Small intestine (tissue), 7 donors: ENCODE measurements around the gene AP4M1. TPM values are rescaled to one million over a fixed set of nuclear protein-coding genes. Genes with fewer than 3 reads are reported as not detected.

Experiments used
- DNase-seq, 2 donors: peaks; one replicate each; pipeline versions ENCODE4 v3.0.0 to v3.0.0-alpha.2; 2013
- FAIRE-seq: peaks from 2 replicates; lab custom pipeline; 2012; peaks lifted over from hg19 to GRCh38; lab: Jason Lieb, UNC
- H3K27ac ChIP-seq, 3 donors: one replicate each; pipeline ENCODE4 v1.5.1; 2013; ENCODE audit warnings: low read length in 2 of 3, mild to moderate bottlenecking in 2 of 3, control low read depth in 1 of 3, inconsistent platforms in 1 of 3, low read depth in 1 of 3, moderate library complexity in 1 of 3
- H3K27me3 ChIP-seq, 3 donors: one replicate each; pipeline ENCODE4 v1.6.1; 2013; ENCODE audit warnings: low read length in 3 of 3, inconsistent platforms in 1 of 3; ENCODE audit not compliant: control insufficient read depth in 3 of 3, insufficient read depth in 3 of 3
- H3K36me3 ChIP-seq, 3 donors: one replicate each; pipeline ENCODE4 v1.6.1; 2013; ENCODE audit warnings: low read length in 3 of 3, inconsistent platforms in 1 of 3, low read depth in 1 of 3, mild to moderate bottlenecking in 1 of 3, moderate library complexity in 1 of 3; ENCODE audit not compliant: control insufficient read depth in 3 of 3, insufficient read depth in 2 of 3
- H3K4me1 ChIP-seq, 3 donors: one replicate each; pipeline ENCODE4 v1.6.1; 2013; ENCODE audit warnings: low read length in 2 of 3, inconsistent platforms in 1 of 3, low read depth in 1 of 3, mild to moderate bottlenecking in 1 of 3, moderate library complexity in 1 of 3; ENCODE audit not compliant: control insufficient read depth in 3 of 3, insufficient read depth in 2 of 3
- H3K4me3 ChIP-seq, 3 donors: one replicate each; pipeline ENCODE4 v1.5.1; 2013; ENCODE audit warnings: low read length in 3 of 3, control low read depth in 1 of 3, inconsistent platforms in 1 of 3, low read depth in 1 of 3, mild to moderate bottlenecking in 1 of 3, moderate library complexity in 1 of 3
- H3K9me3 ChIP-seq, 2 donors: one replicate each; pipeline ENCODE4 v1.6.1; 2013; ENCODE audit warnings: low read depth in 1 of 2, low read length in 1 of 2; ENCODE audit not compliant: control insufficient read depth in 2 of 2, insufficient read depth in 1 of 2
- WGBS, 3 donors: extraction: QIAGEN DNeasy Blood & Tissue Kit; methylation state at CpG; one replicate each; pipeline ENCODE4 v1.1.7; 2013; 5-methylcytosine and 5-hydroxymethylcytosine counted together
- polyA plus RNA-seq, 4 donors: library from polyadenylated mRNA; stranded (reverse) in 3 of 4; unstranded in 1 of 4; fragments of 200-250 nt in 3 of 4; fragments of 120-200 nt in 1 of 4; gene quantifications; one replicate each; pipeline versions ENCODE4 v1.2.1 to v1.2.3, GENCODE V29; 2013
- donor health status: healthy with polysubstance abuse.
- donor health status: control.
- donor health status: control.
- donor health status: Bipolar disorder and iron deficiency.
- donor health status: healthy.

Gene AP4M1
- polyA plus RNA-seq, 4 donors: 14.9 to 20.6 (median 17.2) TPM

DNA sequence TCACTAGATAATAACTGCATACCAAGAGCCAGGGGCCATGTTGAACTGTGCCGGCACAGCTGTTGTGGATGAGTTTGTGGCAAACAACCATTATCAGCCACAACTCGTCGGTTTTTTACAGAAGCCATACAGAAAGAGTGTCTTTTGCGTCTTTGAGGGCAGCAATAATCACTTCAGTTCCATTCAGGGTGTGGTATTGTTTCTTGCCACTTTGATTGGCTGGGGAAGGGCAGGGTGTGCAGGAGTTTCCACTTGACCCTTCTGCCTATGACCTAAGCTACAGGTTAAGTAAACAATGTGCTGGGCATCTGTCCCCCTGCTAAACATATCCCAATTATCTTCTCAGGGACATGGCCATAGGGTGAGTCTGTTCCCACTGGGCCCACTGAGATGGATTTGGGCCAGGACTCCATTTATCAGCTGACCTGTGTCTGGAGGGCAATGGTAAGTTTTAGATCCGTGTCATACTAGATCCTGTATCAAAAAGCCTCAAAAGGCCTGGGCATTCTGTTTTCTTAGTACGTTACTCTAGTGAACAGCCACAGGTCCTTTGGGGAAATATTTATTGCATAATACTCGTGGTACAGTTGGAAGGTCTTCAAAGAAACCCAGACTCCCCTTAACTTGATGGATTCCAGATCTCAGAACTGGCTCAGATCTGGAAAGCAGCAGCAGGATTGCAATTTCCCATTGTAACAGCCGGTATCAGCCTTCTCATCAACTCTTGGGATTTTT lies 35.8 kb upstream of the AP4M1 start:
- Histone ChIP-seq H3K4me1 (no peaks in the 10 kb centered on the region), H3K36me3 (peaks cover 2 to 71% (median 12%) of the 10 kb centered on the region in 3 donors), H3K27ac (peak overlapping the region in 2 of 3 donors; percentile 11 to 19), H3K9me3 (peaks cover 0 to 17% of the 10 kb centered on the region in 2 donors), H3K27me3 (no peaks in the 10 kb centered on the region), H3K4me3 (no peak overlapping the region)
- FAIRE-seq: no peak
- WGBS, 3 donors: 53 to 82% (median 80%) methylated on average over 8 of the region's 8 CpGs
- DNase-seq: no peak

DNA sequence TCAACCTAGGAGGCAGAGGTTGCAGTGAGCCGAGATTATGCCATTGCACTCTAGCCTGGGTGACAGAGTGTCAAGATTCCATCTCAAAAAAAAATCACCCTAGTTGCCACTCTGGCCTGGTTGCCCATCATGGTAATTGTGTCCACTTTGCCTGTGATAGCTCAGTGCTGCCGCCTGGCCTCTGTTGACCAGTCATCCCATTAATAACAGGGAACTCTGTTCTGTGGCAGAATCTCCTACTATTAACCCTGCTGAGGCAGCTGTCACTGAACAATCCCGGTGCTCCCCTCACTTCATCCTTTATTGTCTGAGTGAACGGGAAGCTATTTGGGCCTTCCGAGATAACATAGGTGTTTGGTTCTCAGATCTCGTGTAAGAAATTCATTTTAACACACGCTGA lies 34.5 kb upstream of the AP4M1 start:
- H3K4me1 ChIP-seq: no peaks in the 10 kb centered on the region
- peaks cover 14 to 73% (median 26%) of the 10 kb centered on the region in 3 donors for H3K36me3 ChIP-seq
- no peak overlapping the region for H3K4me3 ChIP-seq
- H3K9me3 ChIP-seq: peaks cover 2 to 31% of the 10 kb centered on the region in 2 donors
- H3K27ac ChIP-seq: no peak overlapping the region
- DNase-seq: no peak
- FAIRE-seq: no peak
- no peaks in the 10 kb centered on the region for H3K27me3 ChIP-seq
- 89 to 94% (median 91%) methylated on average over 7 of the region's 7 CpGs for WGBS, 3 donors

DNA sequence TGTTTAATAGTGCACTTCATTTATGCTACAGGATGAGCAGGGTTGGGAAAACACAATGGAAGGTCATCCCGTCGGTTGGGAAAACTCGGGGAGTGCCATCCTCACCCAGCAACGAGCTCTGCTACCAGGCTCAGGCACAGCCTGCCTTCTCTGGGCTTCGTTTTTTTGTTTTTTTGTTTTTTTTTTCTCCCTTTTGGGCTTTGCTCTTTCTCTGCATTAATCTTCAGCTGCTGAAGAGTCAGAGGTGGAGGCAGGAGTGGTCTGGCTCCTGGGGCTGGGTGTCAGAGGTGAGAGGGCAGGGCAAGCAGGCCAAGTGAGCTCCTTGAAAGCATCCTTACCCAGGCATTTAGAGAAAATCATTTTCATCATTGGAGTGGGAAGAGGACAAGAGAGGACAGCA lies 31.5 kb upstream of the AP4M1 start:
- FAIRE-seq (no peak), DNase-seq (no peak)
- H3K4me3 ChIP-seq: no peak overlapping the region
- H3K27me3 ChIP-seq: peaks cover 0 to 2% (median 0%) of the 10 kb centered on the region in 3 donors
- WGBS, 3 donors: 95 to 97% (median 96%) methylated on average over 5 of the region's 5 CpGs
- H3K27ac ChIP-seq: no peak overlapping the region
- H3K4me1 ChIP-seq: no peaks in the 10 kb centered on the region
- H3K9me3 ChIP-seq: peaks cover 2 to 57% of the 10 kb centered on the region in 2 donors
- peaks cover 34 to 79% (median 49%) of the 10 kb centered on the region in 3 donors for H3K36me3 ChIP-seq

DNA sequence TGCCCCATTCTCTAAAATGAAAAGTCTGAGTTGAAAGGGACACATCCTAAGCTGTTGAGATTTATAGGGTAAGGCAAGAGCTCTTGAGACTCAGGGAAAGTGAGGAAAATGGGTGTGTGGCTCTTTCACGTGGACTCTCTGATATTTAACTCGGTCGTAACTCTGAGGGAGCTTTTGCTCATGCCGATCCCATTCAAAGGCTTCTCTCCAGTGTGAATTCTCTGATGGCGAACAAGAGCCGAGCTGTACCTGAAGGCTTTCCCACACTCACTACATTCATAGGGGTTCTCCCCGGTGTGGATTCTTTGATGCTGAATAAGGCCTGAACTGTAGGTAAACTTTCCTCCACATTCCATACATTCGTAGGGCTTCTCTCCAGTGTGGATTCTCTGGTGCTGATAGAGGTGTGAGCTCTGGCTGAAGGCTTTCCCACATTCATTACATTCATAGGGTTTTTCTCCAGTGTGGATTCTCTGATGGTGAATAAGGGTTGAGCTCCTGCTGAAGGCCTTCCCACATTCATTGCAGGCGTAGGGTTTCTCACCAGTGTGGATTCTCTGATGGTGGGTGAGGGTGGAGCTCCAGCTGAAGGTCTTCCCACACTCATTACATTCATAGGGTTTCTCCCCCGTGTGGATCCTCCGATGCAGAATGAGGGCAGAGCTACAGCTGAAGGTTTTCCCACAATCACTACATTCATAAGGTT lies 30.3 kb upstream of the AP4M1 start:
- DNase-seq: no peak
- Histone ChIP-seq H3K27ac (no peak overlapping the region), H3K36me3 (peaks cover 36 to 82% (median 56%) of the 10 kb centered on the region in 3 donors), H3K4me3 (no peak overlapping the region), H3K4me1 (no peaks in the 10 kb centered on the region), H3K27me3 (peaks cover 0 to 2% (median 0%) of the 10 kb centered on the region in 3 donors), H3K9me3 (peaks cover 2 to 64% of the 10 kb centered on the region in 2 donors)
- no peak for FAIRE-seq
- 98 to 99% (median 98%) methylated on average over 11 of the region's 11 CpGs for WGBS, 3 donors

DNA sequence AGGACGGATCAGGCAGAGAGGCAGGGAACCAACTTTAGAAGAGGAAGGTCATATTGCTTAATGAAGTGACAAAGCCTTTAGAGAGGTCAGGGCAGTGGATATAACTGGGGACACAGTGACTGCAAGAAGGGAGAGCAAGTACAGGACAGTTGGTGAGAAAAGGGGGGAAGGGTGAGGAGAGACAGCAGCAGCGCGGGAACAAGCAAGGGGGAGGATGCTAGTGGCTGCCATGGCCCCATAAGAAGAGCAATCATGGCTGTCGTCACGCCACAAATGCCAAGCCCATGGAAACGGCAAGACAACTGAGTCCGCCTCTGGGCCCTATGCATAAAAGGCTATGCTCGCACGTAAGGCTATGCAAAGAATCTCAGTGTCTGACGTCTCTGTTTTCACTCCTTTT lies 29.0 kb upstream of the AP4M1 start:
- no peak overlapping the region for H3K4me3 ChIP-seq
- DNase-seq: no peak
- H3K27me3 ChIP-seq: peaks cover 0 to 2% (median 0%) of the 10 kb centered on the region in 3 donors
- 95 to 100% (median 99%) methylated on average over 10 of the region's 10 CpGs for WGBS, 3 donors
- no peak for FAIRE-seq
- H3K4me1 ChIP-seq: peaks cover 0 to 9% (median 0%) of the 10 kb centered on the region in 3 donors
- peaks cover 36 to 93% (median 59%) of the 10 kb centered on the region in 3 donors for H3K36me3 ChIP-seq
- H3K9me3 ChIP-seq: peaks cover 2 to 64% of the 10 kb centered on the region in 2 donors
- no peak overlapping the region for H3K27ac ChIP-seq

DNA sequence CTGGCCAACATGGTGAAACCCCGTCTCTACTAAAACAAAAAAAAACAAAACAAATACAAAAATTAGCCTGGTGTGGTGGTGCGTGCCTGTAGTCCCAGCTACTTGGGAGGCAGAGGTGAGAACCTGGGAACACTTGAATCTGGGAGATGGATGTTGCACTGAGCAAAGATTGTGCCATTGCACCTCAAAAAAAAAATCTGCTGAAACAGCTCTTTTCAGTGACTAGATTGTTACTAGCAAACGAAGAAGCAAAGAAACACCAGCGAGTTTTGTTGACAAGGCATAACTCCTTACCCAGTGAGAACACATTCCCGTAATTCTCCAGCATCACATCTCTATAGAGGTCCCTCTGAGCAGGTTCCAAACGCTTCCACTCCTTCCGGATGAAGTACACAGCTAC lies 26.6 kb upstream of the AP4M1 start:
- no peak overlapping the region for H3K4me3 ChIP-seq
- DNase-seq (no peak), FAIRE-seq (no peak)
- H3K27ac ChIP-seq: no peak overlapping the region
- peaks cover 2 to 55% of the 10 kb centered on the region in 2 donors for H3K9me3 ChIP-seq
- H3K4me1 ChIP-seq: peaks cover 0 to 31% (median 2%) of the 10 kb centered on the region in 3 donors
- H3K36me3 ChIP-seq: peaks cover 35 to 94% (median 58%) of the 10 kb centered on the region in 3 donors
- 98% methylated on average over 7 of the region's 7 CpGs for WGBS, 3 donors
- H3K27me3 ChIP-seq: peaks cover 0 to 2% (median 0%) of the 10 kb centered on the region in 3 donors

DNA sequence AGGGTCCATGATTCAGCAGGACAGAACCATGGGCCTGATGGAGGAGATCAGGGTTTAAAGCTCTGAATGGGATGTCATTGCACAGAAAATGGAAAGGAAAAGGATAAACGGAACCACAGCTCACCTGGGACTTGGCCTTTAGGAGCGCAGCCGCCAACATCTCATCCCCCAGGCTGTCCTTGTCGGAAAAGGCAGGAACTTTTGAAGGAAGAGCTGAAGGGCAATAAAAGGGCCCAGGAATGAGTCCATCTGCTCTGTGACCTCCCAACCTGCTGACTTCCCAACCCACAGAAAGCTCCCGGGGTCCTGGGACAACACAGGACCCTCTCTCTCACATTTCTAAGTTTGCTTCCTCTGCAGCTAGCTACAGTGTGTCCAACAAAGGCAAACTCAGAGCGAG lies 26.0 kb upstream of the AP4M1 start:
- H3K9me3 ChIP-seq: peaks cover 2 to 49% of the 10 kb centered on the region in 2 donors
- H3K36me3 ChIP-seq: peaks cover 35 to 94% (median 53%) of the 10 kb centered on the region in 3 donors
- WGBS, 3 donors: 95 to 99% (median 96%) methylated on average over 6 of the region's 6 CpGs
- peaks cover 0 to 2% (median 0%) of the 10 kb centered on the region in 3 donors for H3K27me3 ChIP-seq
- H3K4me1 ChIP-seq: peaks cover 0 to 37% (median 2%) of the 10 kb centered on the region in 3 donors
- DNase-seq (no peak), FAIRE-seq (no peak)
- no peak overlapping the region for H3K27ac ChIP-seq
- no peak overlapping the region for H3K4me3 ChIP-seq

DNA sequence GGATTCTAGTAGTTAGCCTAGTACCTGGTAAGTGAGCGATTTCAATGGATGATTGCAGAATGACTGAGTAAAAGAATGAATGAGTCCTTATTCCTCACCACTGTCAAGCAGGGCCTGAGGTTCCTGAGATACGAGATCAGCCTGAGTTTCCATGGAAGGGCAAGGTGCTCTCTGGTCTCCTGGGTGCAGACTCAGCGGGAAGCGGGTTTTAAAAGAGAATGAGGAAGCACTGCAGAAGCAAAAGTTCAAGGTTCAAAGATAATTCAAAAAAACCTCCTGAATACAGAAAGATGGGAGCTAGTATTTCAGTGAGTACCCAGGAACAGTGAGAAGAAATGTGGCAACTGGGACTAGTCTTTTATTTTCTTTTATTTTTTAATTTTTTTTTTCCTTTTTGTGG lies 24.2 kb upstream of the AP4M1 start:
- WGBS, 3 donors: 37 to 74% (median 57%) methylated on average over 4 of the region's 4 CpGs
- FAIRE-seq: no peak
- Histone ChIP-seq H3K27ac (peak overlapping the region in 1 of 3 donors; percentile 90), H3K4me1 (peaks cover 0 to 42% (median 2%) of the 10 kb centered on the region in 3 donors), H3K27me3 (peaks cover 0 to 2% (median 0%) of the 10 kb centered on the region in 3 donors), H3K36me3 (peaks cover 21 to 77% (median 35%) of the 10 kb centered on the region in 3 donors), H3K9me3 (peaks cover 0 to 31% of the 10 kb centered on the region in 2 donors), H3K4me3 (no peak overlapping the region)
- DNase-seq: peak; percentile 78 to 94
